ENCODE results near the gene NKTR.

The NKTR gene

GRCh38 chr3:42658771-42659390 lies 58.4 kb downstream of the NKTR start:
- no peak overlapping the region for H3K27ac Mint-ChIP-seq
- H3K9me3 Mint-ChIP-seq, result no peaks in the 10 kb centered on the region
- no peaks in the 10 kb centered on the region for H3K27me3 Mint-ChIP-seq
- no peak for ATAC-seq (ENCODE audit: low read depth)
- peaks cover 10% of the 10 kb centered on the region for H3K4me1 Mint-ChIP-seq
- no peak for DNase-seq (ENCODE audit: low spot score in 2 of 2)
- H3K36me3 Mint-ChIP-seq, result no peaks in the 10 kb centered on the region
- H3K4me3 Mint-ChIP-seq, result no peak overlapping the region

GRCh38 chr3:42659451-42660130 lies 59.1 kb downstream of the NKTR start:
- Mint-ChIP-seq H3K4me1 (peaks cover 13% of the 10 kb centered on the region), H3K4me3 (no peak overlapping the region), H3K27ac (no peak overlapping the region), H3K9me3 (no peaks in the 10 kb centered on the region), H3K27me3 (no peaks in the 10 kb centered on the region), H3K36me3 (no peaks in the 10 kb centered on the region)
- no peak for ATAC-seq (ENCODE audit: low read depth)
- DNase-seq (ENCODE audit: low spot score in 2 of 2), result no peak

GRCh38 chr3:42660131-42660715 lies 59.7 kb downstream of the NKTR start:
- DNase-seq (ENCODE audit: low spot score in 2 of 2), result no peak
- Mint-ChIP-seq H3K36me3 (no peaks in the 10 kb centered on the region), H3K4me1 (peaks cover 13% of the 10 kb centered on the region), H3K27me3 (no peaks in the 10 kb centered on the region), H3K27ac (no peak overlapping the region), H3K9me3 (no peaks in the 10 kb centered on the region), H3K4me3 (no peak overlapping the region)
- no peak for ATAC-seq (ENCODE audit: low read depth)

- Mint-ChIP-seq H3K27ac (no peak overlapping the region), H3K4me1 (peaks cover 13% of the 10 kb centered on the region), H3K9me3 (no peaks in the 10 kb centered on the region), H3K4me3 (no peak overlapping the region), H3K27me3 (no peaks in the 10 kb centered on the region), H3K36me3 (no peaks in the 10 kb centered on the region)
- ATAC-seq (ENCODE audit: low read depth) (no peak), DNase-seq (ENCODE audit: low spot score in 2 of 2) (no peak)
These were observed 60.4 kb downstream of the NKTR start for GRCh38 chr3:42660898-42661297.

GRCh38 chr3:42661593-42662022 lies 61.1 kb downstream of the NKTR start:
- no peaks in the 10 kb centered on the region for H3K27me3 Mint-ChIP-seq
- peaks cover 11% of the 10 kb centered on the region for H3K4me1 Mint-ChIP-seq
- no peaks in the 10 kb centered on the region for H3K9me3 Mint-ChIP-seq
- no peak overlapping the region for H3K4me3 Mint-ChIP-seq
- DNase-seq (ENCODE audit: low spot score in 2 of 2), result no peak
- no peak overlapping the region for H3K27ac Mint-ChIP-seq
- no peak for ATAC-seq (ENCODE audit: low read depth)
- H3K36me3 Mint-ChIP-seq, result no peaks in the 10 kb centered on the region

GRCh38 chr3:42662037-42662812 lies 61.7 kb downstream of the NKTR start:
- Mint-ChIP-seq H3K27me3 (no peaks in the 10 kb centered on the region), H3K36me3 (no peaks in the 10 kb centered on the region), H3K4me3 (no peak overlapping the region), H3K9me3 (no peaks in the 10 kb centered on the region), H3K27ac (no peak overlapping the region), H3K4me1 (peaks cover 11% of the 10 kb centered on the region)
- ATAC-seq (ENCODE audit: low read depth), result no peak
- no peak for DNase-seq (ENCODE audit: low spot score in 2 of 2)

GRCh38 chr3:42662813-42663535 lies 62.5 kb downstream of the NKTR start:
- Mint-ChIP-seq H3K27me3 (peaks cover 2% of the 10 kb centered on the region), H3K4me1 (peaks cover 11% of the 10 kb centered on the region), H3K27ac (peak overlapping the region; percentile 10), H3K4me3 (no peak overlapping the region), H3K36me3 (no peaks in the 10 kb centered on the region), H3K9me3 (no peaks in the 10 kb centered on the region)
- ATAC-seq (ENCODE audit: low read depth) (no peak), DNase-seq (ENCODE audit: low spot score in 2 of 2) (no peak)

GRCh38 chr3:42663581-42664437 lies 63.3 kb downstream of the NKTR start:
- ATAC-seq (ENCODE audit: low read depth) (peak; percentile 80), DNase-seq (ENCODE audit: low spot score in 2 of 2) (peak; percentile 18 to 36)
- Mint-ChIP-seq H3K36me3 (no peaks in the 10 kb centered on the region), H3K27ac (peak overlapping the region; percentile 10), H3K4me3 (peak overlapping the region; percentile 75), H3K9me3 (no peaks in the 10 kb centered on the region), H3K4me1 (peaks cover 11% of the 10 kb centered on the region), H3K27me3 (peaks cover 2% of the 10 kb centered on the region)

- ATAC-seq (ENCODE audit: low read depth), result no peak
- Mint-ChIP-seq H3K4me3 (peak overlapping the region; percentile 60), H3K27me3 (peaks cover 2% of the 10 kb centered on the region), H3K36me3 (no peaks in the 10 kb centered on the region), H3K4me1 (peaks cover 11% of the 10 kb centered on the region), H3K27ac (peak overlapping the region; percentile 10), H3K9me3 (no peaks in the 10 kb centered on the region)
- no peak for DNase-seq (ENCODE audit: low spot score in 2 of 2)
These were observed 63.9 kb downstream of the NKTR start for GRCh38 chr3:42664438-42664803.

- no peak overlapping the region for H3K27ac Mint-ChIP-seq
- no peak for ATAC-seq (ENCODE audit: low read depth)
These were observed 64.8 kb downstream of the NKTR start for GRCh38 chr3:42665050-42665878.

GRCh38 chr3:42666022-42666421 lies 65.5 kb downstream of the NKTR start:
- H3K36me3 Mint-ChIP-seq, result no peaks in the 10 kb centered on the region
- H3K27me3 Mint-ChIP-seq, result peaks cover 2% of the 10 kb centered on the region
- no peak overlapping the region for H3K4me3 Mint-ChIP-seq
- DNase-seq (ENCODE audit: low spot score in 2 of 2) (no peak), ATAC-seq (ENCODE audit: low read depth) (no peak)
- peaks cover 8% of the 10 kb centered on the region for H3K4me1 Mint-ChIP-seq
- H3K9me3 Mint-ChIP-seq, result no peaks in the 10 kb centered on the region
- no peak overlapping the region for H3K27ac Mint-ChIP-seq

More at GRCh38 chr3:42665050-42665878, 64.8 kb downstream of the NKTR start:
- H3K36me3 Mint-ChIP-seq, result no peaks in the 10 kb centered on the region
- no peaks in the 10 kb centered on the region for H3K9me3 Mint-ChIP-seq
- no peak for DNase-seq (ENCODE audit: low spot score in 2 of 2)
- H3K27me3 Mint-ChIP-seq, result peaks cover 2% of the 10 kb centered on the region
- H3K4me3 Mint-ChIP-seq, result peak overlapping the region; percentile 17
- peaks cover 8% of the 10 kb centered on the region for H3K4me1 Mint-ChIP-seq

- H3K36me3 Mint-ChIP-seq, result no peaks in the 10 kb centered on the region
- peaks cover 2% of the 10 kb centered on the region for H3K27me3 Mint-ChIP-seq
- H3K9me3 Mint-ChIP-seq, result no peaks in the 10 kb centered on the region
- no peak for DNase-seq (ENCODE audit: low spot score in 2 of 2)
- H3K4me1 Mint-ChIP-seq, result peaks cover 8% of the 10 kb centered on the region
- H3K27ac Mint-ChIP-seq, result no peak overlapping the region
- no peak overlapping the region for H3K4me3 Mint-ChIP-seq
- no peak for ATAC-seq (ENCODE audit: low read depth)
These were observed 66.1 kb downstream of the NKTR start for GRCh38 chr3:42666577-42666998.

All from memory B cell (primary cell).